GM10847 (cell line): ENCODE data around the gene AK4.

Source experiments
- POLR2A ChIP-seq: IDR thresholded peaks from 2 replicates; pipeline ENCODE4 v1.6.1; 2011; ENCODE audit not compliant: insufficient read length; ENCODE audit errors: extremely low read depth

The AK4 gene

GRCh38 chr1:65265296-65265650, 117.3 kb downstream of the AK4 start:
- no peak for TF ChIP-seq POLR2A

GRCh38 chr1:65265651-65266351, 117.8 kb downstream of the AK4 start:
- no peak for TF ChIP-seq POLR2A

GRCh38 chr1:65266476-65266875, 118.5 kb downstream of the AK4 start:
- TF ChIP-seq POLR2A, result no peak

GRCh38 chr1:65267271-65267670, 119.3 kb downstream of the AK4 start:
- TF ChIP-seq POLR2A, result no peak

- no peak for TF ChIP-seq POLR2A
Measured at GRCh38 chr1:65267683-65268082, 119.7 kb downstream of the AK4 start.

- no peak for TF ChIP-seq POLR2A
Measured at GRCh38 chr1:65269612-65270011, 121.6 kb downstream of the AK4 start.

GRCh38 chr1:65276197-65276939, 128.4 kb downstream of the AK4 start:
- no peak for TF ChIP-seq POLR2A

GRCh38 chr1:65277605-65278347, 129.8 kb downstream of the AK4 start:
- no peak for TF ChIP-seq POLR2A

- TF ChIP-seq POLR2A, result no peak
Measured at GRCh38 chr1:65278376-65279069, 130.5 kb downstream of the AK4 start.

- TF ChIP-seq POLR2A, result no peak
Measured at GRCh38 chr1:65279070-65279779, 131.2 kb downstream of the AK4 start.
